ENCODE measurements around the gene DYRK1B. TPM values are rescaled to one million over a fixed set of nuclear protein-coding genes. Genes with fewer than 3 reads are reported as not detected.

Gene DYRK1B
- total RNA-seq, 1 donor, result 15.5 TPM

- DNase-seq (ENCODE audit: low read depth), result no peak
- no peak for TF ChIP-seq CTCF (IDR thresholded peaks at IDR 0.05; ENCODE audit: insufficient read depth, low read length)
- no peak overlapping the region for H3K4me3 ChIP-seq (ENCODE audit: low read depth, low read length)
These were observed 4.2 kb downstream of the DYRK1B start for GRCh38 chr19:39829702-39830275.

- no peak for TF ChIP-seq CTCF (IDR thresholded peaks at IDR 0.05; ENCODE audit: insufficient read depth, low read length)
- DNase-seq (ENCODE audit: low read depth), result no peak
- H3K4me3 ChIP-seq (ENCODE audit: low read depth, low read length), result no peak overlapping the region
These were observed 5.3 kb downstream of the DYRK1B start for GRCh38 chr19:39828654-39829032.

- H3K4me3 ChIP-seq (ENCODE audit: low read depth, low read length), result no peak overlapping the region
- DNase-seq (ENCODE audit: low read depth), result no peak
- TF ChIP-seq CTCF (IDR thresholded peaks at IDR 0.05; ENCODE audit: insufficient read depth, low read length), result no peak
These were observed 5.8 kb downstream of the DYRK1B start for GRCh38 chr19:39828015-39828653.

GRCh38 chr19:39827216-39827615, 6.7 kb downstream of the DYRK1B start:
- DNase-seq (ENCODE audit: low read depth), result no peak
- no peak overlapping the region for H3K4me3 ChIP-seq (ENCODE audit: low read depth, low read length)
- no peak for TF ChIP-seq CTCF (IDR thresholded peaks at IDR 0.05; ENCODE audit: insufficient read depth, low read length)

- TF ChIP-seq CTCF (IDR thresholded peaks at IDR 0.05; ENCODE audit: insufficient read depth, low read length), result no peak
- DNase-seq (ENCODE audit: low read depth), result no peak
- H3K4me3 ChIP-seq (ENCODE audit: low read depth, low read length), result no peak overlapping the region
These were observed 7.5 kb downstream of the DYRK1B start for GRCh38 chr19:39826311-39826945.

GRCh38 chr19:39825531-39826076, 8.4 kb downstream of the DYRK1B start:
- H3K4me3 ChIP-seq (ENCODE audit: low read depth, low read length), result no peak overlapping the region
- TF ChIP-seq CTCF (IDR thresholded peaks at IDR 0.05; ENCODE audit: insufficient read depth, low read length), result no peak
- DNase-seq (ENCODE audit: low read depth), result no peak
